NCI-H69 (cell line): Measurements from ENCODE around the gene APOBEC3F.
"Not testable (repeated sequence)": the region's sequence is repeated elsewhere in the genome, so short reads cannot be mapped to it uniquely, and the experiment has no call there.

Experiments
- DNase-seq: peaks from one replicate; lab custom pipeline; 2025; lab: John Stamatoyannopoulos, UW

APOBEC3F gene

GRCh38 chr22:39040538-39041296 lies at the start of gene APOBEC3F:
Gene APOBEC3F (plus strand): TSS chr22:39040864. CDS start chr22:39040961, 97 bp downstream.
- not testable (repeated sequence) for DNase-seq

- peak; percentile 73 for DNase-seq
Observed at GRCh38 chr22:38992871-38993371, 47.7 kb upstream of the APOBEC3F start.

GRCh38 chr22:38996105-38996504 lies 44.6 kb upstream of the APOBEC3F start:
- no peak for DNase-seq

GRCh38 chr22:38997518-38997917 lies 43.1 kb upstream of the APOBEC3F start:
- no peak for DNase-seq

GRCh38 chr22:39003165-39003638 lies 37.5 kb upstream of the APOBEC3F start:
- peak; percentile 83 for DNase-seq

- DNase-seq: no peak
Observed at GRCh38 chr22:39007177-39007576, 33.5 kb upstream of the APOBEC3F start.

GRCh38 chr22:39008271-39008850 lies 32.3 kb upstream of the APOBEC3F start:
- DNase-seq: not testable (repeated sequence)

- no peak for DNase-seq
Observed at GRCh38 chr22:39010946-39011345, 29.7 kb upstream of the APOBEC3F start.

GRCh38 chr22:39012533-39013511 lies 27.8 kb upstream of the APOBEC3F start:
- no peak for DNase-seq

GRCh38 chr22:39013561-39013941 lies 27.1 kb upstream of the APOBEC3F start:
- DNase-seq: not testable (repeated sequence)

GRCh38 chr22:39013942-39014722 lies 26.5 kb upstream of the APOBEC3F start, which contains the start of gene APOBEC3C:
Gene APOBEC3C (plus strand): TSS chr22:39014257. CDS start chr22:39014363, 106 bp downstream.
- peak; percentile 36 for DNase-seq

GRCh38 chr22:39014723-39015121 lies 25.9 kb upstream of the APOBEC3F start:
- not testable (repeated sequence) for DNase-seq

- no peak for DNase-seq
Observed at GRCh38 chr22:39016592-39016991, 24.1 kb upstream of the APOBEC3F start.

- DNase-seq: no peak
Observed at GRCh38 chr22:39017596-39018365, 22.9 kb upstream of the APOBEC3F start.

GRCh38 chr22:39020021-39020651 lies 20.5 kb upstream of the APOBEC3F start:
- not testable (repeated sequence) for DNase-seq

GRCh38 chr22:39021552-39022250 lies 19.0 kb upstream of the APOBEC3F start:
- no peak for DNase-seq

- no peak for DNase-seq
Observed at GRCh38 chr22:39024519-39025308, 15.9 kb upstream of the APOBEC3F start.

GRCh38 chr22:39026509-39027150 lies 14.0 kb upstream of the APOBEC3F start:
- DNase-seq: no peak
